C4-2B (cell line): ENCODE data around the gene ADAMTSL1.

Source experiments
- CTCF ChIP-seq: fragments of 450-650 bp; conservative IDR thresholded peaks from 2 replicates; pipeline ENCODE4 v1.5.1; 2017; ENCODE audit warnings: mild to moderate bottlenecking
- ZFX ChIP-seq: fragments of 450-650 bp; IDR thresholded peaks from 2 replicates; pipeline ENCODE4 v1.6.1; 2017

- TF ChIP-seq CTCF, result no peak
- TF ChIP-seq ZFX, result no peak
These were observed 287.9 kb downstream of the ADAMTSL1 start for GRCh38 chr9:18761742-18762300.
